ENCODE measurements around the gene PTCRA. TPM values are rescaled to one million over a fixed set of nuclear protein-coding genes. Genes with fewer than 3 reads are reported as not detected.

Gene PTCRA
- polyA plus RNA-seq, 2 of the 4 experiments (the other 2 are of a cell fraction): not detected

GRCh38 chr6:42968126-42968701 is 52.4 kb downstream of the PTCRA start:
- no peak for DNase-seq (ENCODE audit: low read depth in 1 of 2, low spot score in 1 of 2)
- Histone ChIP-seq H3K4me1 (peaks cover 20% of the 10 kb centered on the region), H3K4me3 (no peak overlapping the region), H3K27ac (no peak overlapping the region), H3K4me2 (no peak overlapping the region), H3K9me3 (no peaks in the 10 kb centered on the region)
- no peak for ATAC-seq
- CTCF ChIA-PET: no interaction called here
- no peak for FAIRE-seq
- no peak for TF ChIP-seq CTCF (IDR thresholded peaks at IDR 0.05)
- no peak for TF ChIP-seq CBX2 (IDR thresholded peaks at IDR 0.05; ENCODE audit: borderline replicate concordance, low read depth)
- no peak for TF ChIP-seq NR3C1 (IDR thresholded peaks at IDR 0.05)
- TF ChIP-seq MAX (IDR thresholded peaks at IDR 0.05): no peak
- TF ChIP-seq FOXS1 (CRISPR knock-in tag; IDR thresholded peaks at IDR 0.05): no peak
- TF ChIP-seq POLR2A (IDR thresholded peaks at IDR 0.05; ENCODE audit: low read length): no peak
- no peak for TF ChIP-seq HDAC2 (IDR thresholded peaks at IDR 0.05)
- no peak for TF ChIP-seq ZNF302 (CRISPR knock-in tag; IDR thresholded peaks at IDR 0.05)
- no peak for TF ChIP-seq POLR2AphosphoS2 (conservative IDR thresholded peaks at IDR 0.05; ENCODE audit: low read length)
- no peak for TF ChIP-seq HOXA7 (CRISPR knock-in tag; IDR thresholded peaks at IDR 0.05)
- TF ChIP-seq NPAS2 (CRISPR knock-in tag; IDR thresholded peaks at IDR 0.05; ENCODE audit: borderline replicate concordance): no peak
- no peak for TF ChIP-seq ZC3H11A (IDR thresholded peaks at IDR 0.05)
- TF ChIP-seq FOSB (CRISPR knock-in tag; IDR thresholded peaks at IDR 0.05): no peak
- no peak for TF ChIP-seq PHF8 (IDR thresholded peaks at IDR 0.05; ENCODE audit: borderline replicate concordance, low read depth)
- no peak for TF ChIP-seq MAZ (IDR thresholded peaks at IDR 0.05; ENCODE audit: borderline replicate concordance, low read depth, low read length)
- WGBS (ENCODE audit: missing lambda C conversion rate): 89% methylated on average over 7 of the region's 12 CpGs
- POLR2A ChIA-PET: no interaction called here

- Histone ChIP-seq H3K9me3 (no peaks in the 10 kb centered on the region), H3K27ac (no peak overlapping the region), H3K4me3 (no peak overlapping the region), H3K4me1 (peaks cover 20% of the 10 kb centered on the region), H3K4me2 (no peak overlapping the region)
- ChIA-PET POLR2A (no interaction called here), CTCF (interaction anchor here (1.2 kb wide), 1 partner anchor 175 kb away, joined by 3 read pairs; no protein-coding TSS in a partner anchor)
- DNase-seq (ENCODE audit: low read depth in 1 of 2, low spot score in 1 of 2) (no peak), FAIRE-seq (no peak), ATAC-seq (no peak)
- WGBS (ENCODE audit: missing lambda C conversion rate): 86% methylated on average over 4 of the region's 4 CpGs
- TF ChIP-seq ATOH8 (CRISPR knock-in tag; IDR thresholded peaks at IDR 0.05; ENCODE audit: low read depth): no peak
- no peak for TF ChIP-seq GATA3 (IDR thresholded peaks at IDR 0.05; ENCODE audit: borderline replicate concordance)
- no peak for TF ChIP-seq ESRRA (IDR thresholded peaks at IDR 0.05; ENCODE audit: borderline replicate concordance, low read length)
- no peak for TF ChIP-seq SREBF2 (IDR thresholded peaks at IDR 0.05)
- TF ChIP-seq HES2 (IDR thresholded peaks at IDR 0.05): no peak
- no peak for TF ChIP-seq RARB (CRISPR knock-in tag; IDR thresholded peaks at IDR 0.05)
- TF ChIP-seq BHLHE40 (IDR thresholded peaks at IDR 0.05; ENCODE audit: low read depth, low read length): no peak
- no peak for TF ChIP-seq PBX3 (IDR thresholded peaks at IDR 0.05)
- TF ChIP-seq NR3C1 (IDR thresholded peaks at IDR 0.05): no peak
- no peak for TF ChIP-seq HMGXB4 (CRISPR knock-in tag; IDR thresholded peaks at IDR 0.05; ENCODE audit: borderline replicate concordance)
- no peak for TF ChIP-seq FOSB (CRISPR knock-in tag; IDR thresholded peaks at IDR 0.05)
- no peak for TF ChIP-seq RFX5 (IDR thresholded peaks at IDR 0.05)
- no peak for TF ChIP-seq RAD21 (conservative IDR thresholded peaks at IDR 0.05 in 1 of 2, IDR thresholded peaks at IDR 0.05 in 1 of 2)
- no peak for TF ChIP-seq BCL3 (IDR thresholded peaks at IDR 0.05)
- TF ChIP-seq KDM1A (IDR thresholded peaks at IDR 0.05; ENCODE audit: low read depth): no peak
- no peak for TF ChIP-seq NFE2L2 (conservative IDR thresholded peaks at IDR 0.05; ENCODE audit: low read length)
- TF ChIP-seq CTCF (IDR thresholded peaks at IDR 0.05): no peak
These were observed 52.9 kb downstream of the PTCRA start for GRCh38 chr6:42968783-42969182.
